SK-N-SH (cell line): ENCODE measurements around the gene SULT1E1. TPM values are rescaled to one million over a fixed set of nuclear protein-coding genes. Genes with fewer than 3 reads are reported as not detected.

Source experiments
- CTCF ChIA-PET: fragments of 300-600, 350-600 bp; formaldehyde crosslinking; extraction: SDS; loops from one replicate; lab custom pipeline; 2021; lab: Yijun Ruan, JAX
- POLR2A ChIA-PET: fragments of 350-600 bp; sonication (Branson Sonifier 250); formaldehyde crosslinking; extraction: SDS; loops from one replicate; lab custom pipeline; 2020; ENCODE audit warnings: antibody characterized with exemption, inconsistent platforms; lab: Yijun Ruan, JAX
- DNase-seq: peaks from one replicate; pipeline ENCODE4 v3.0.0; 2012
- H2AFZ ChIP-seq: fragments of 200-600 bp; sonication (generic); 2 replicates; pipeline ENCODE4 v1.8.1; 2016; ENCODE audit warnings: antibody characterized with exemption, mild to moderate bottlenecking, low read depth
- H3F3A ChIP-seq: fragments of 200-600 bp; sonication (generic); replicated peaks from 2 replicates; pipeline ENCODE3; 2016; ENCODE audit warnings: antibody characterized with exemption, mild to moderate bottlenecking; ENCODE audit not compliant: insufficient read depth
- H3K27ac ChIP-seq, 2 experiments: fragments of 200-500 bp in 1 of 2; fragments of 200-600 bp in 1 of 2; sonication (Bioruptor generic) in 1 of 2; sonication (generic), shearing (Covaris generic) in 1 of 2; 2 replicates each; pipeline versions ENCODE4 v1.5.1 to v1.6.1; 2014 to 2016; ENCODE audit warnings: low read depth in 2 of 2, inconsistent platforms in 1 of 2, low read length in 1 of 2, mild to moderate bottlenecking in 1 of 2, mixed read lengths in 1 of 2
- H3K27me3 ChIP-seq: fragments of 200-600 bp; sonication (generic), shearing (Covaris generic); 2 replicates; pipeline ENCODE4 v1.6.1; 2016; ENCODE audit warnings: mixed run types; ENCODE audit not compliant: insufficient read depth
- H3K36me3 ChIP-seq, 2 experiments: fragments of 200-500 bp in 1 of 2; fragments of 200-600 bp in 1 of 2; sonication (Bioruptor generic) in 1 of 2; sonication (generic) in 1 of 2; replicated peaks in 1 of 2; 2 replicates each; pipeline versions ENCODE3 to v1.5.1; 2014 to 2016; ENCODE audit warnings: low read length in 1 of 2, mild to moderate bottlenecking in 1 of 2; ENCODE audit not compliant: insufficient read depth in 2 of 2, control insufficient read depth in 1 of 2
- H3K4me1 ChIP-seq, 2 experiments: fragments of 200-500 bp in 1 of 2; fragments of 200-600 bp in 1 of 2; sonication (Bioruptor generic) in 1 of 2; sonication (generic), shearing (Covaris generic) in 1 of 2; 2 replicates each; pipeline versions ENCODE4 v1.5.1 to v1.6.1; 2014 to 2016; ENCODE audit warnings: low read depth in 1 of 2, low read length in 1 of 2, mixed run types in 1 of 2; ENCODE audit not compliant: insufficient read depth in 2 of 2, control insufficient read depth in 1 of 2
- H3K4me2 ChIP-seq: fragments of 200-600 bp; sonication (generic), shearing (Covaris generic); 2 replicates; pipeline ENCODE4 v1.6.1; 2017; ENCODE audit warnings: mixed run types
- H3K4me3 ChIP-seq, 2 experiments: fragments of 200-500 bp in 1 of 2; fragments of 200-600 bp in 1 of 2; sonication (Bioruptor generic) in 1 of 2; sonication (generic), shearing (Covaris generic) in 1 of 2; 2 replicates each; pipeline versions ENCODE4 v1.5.1 to v1.8.1; 2014 to 2016; ENCODE audit warnings: low read depth in 2 of 2, inconsistent platforms in 1 of 2, low read length in 1 of 2, mild to moderate bottlenecking in 1 of 2, mixed read lengths in 1 of 2, moderate library complexity in 1 of 2
- H3K79me2 ChIP-seq: fragments of 200-600 bp; sonication (generic); 2 replicates; pipeline ENCODE4 v1.8.1; 2017; ENCODE audit warnings: mild to moderate bottlenecking; ENCODE audit not compliant: insufficient read depth
- H3K9ac ChIP-seq: fragments of 200-600 bp; sonication (generic); 2 replicates; pipeline ENCODE4 v1.6.1; 2017; ENCODE audit warnings: mixed run types
- H3K9me2 ChIP-seq: fragments of 200-600 bp; sonication (generic); 2 replicates; pipeline ENCODE4 v1.6.1; 2017; ENCODE audit warnings: mixed run types
- H3K9me3 ChIP-seq: fragments of 200-600 bp; sonication (generic); 2 replicates; pipeline ENCODE4 v1.6.1; 2017; ENCODE audit warnings: mixed run types, mild to moderate bottlenecking, moderate library complexity
- H4K20me1 ChIP-seq: fragments of 200-600 bp; sonication (generic); 2 replicates; pipeline ENCODE4 v1.6.1; 2017; ENCODE audit warnings: mild to moderate bottlenecking, mixed run types; ENCODE audit not compliant: insufficient read depth
- CTCF ChIP-seq: fragments of 200-600 bp; sonication (generic); IDR thresholded peaks from 2 replicates; pipeline ENCODE4 v1.6.1; 2017; ENCODE audit warnings: antibody characterized with exemption, mild to moderate bottlenecking, moderate library complexity
- EP300 ChIP-seq, 2 experiments: IDR thresholded peaks; 2 replicates each; pipeline versions ENCODE4 v1.4.0 to v1.6.1; 2012; ENCODE audit warnings: borderline replicate concordance in 1 of 2, low read depth in 1 of 2, low read length in 1 of 2
- IRF3 ChIP-seq: fragments of 150-350 bp; IDR thresholded peaks from 2 replicates; pipeline ENCODE4 v1.6.1; 2016; ENCODE audit warnings: mild to moderate bottlenecking, low read depth, low read length
- JUND ChIP-seq: IDR thresholded peaks from 2 replicates; pipeline ENCODE4 v1.4.0; 2012
- NRF1 ChIP-seq: IDR thresholded peaks from 2 replicates; pipeline ENCODE4 v1.6.1; 2012; ENCODE audit warnings: low read depth, mild to moderate bottlenecking, low read length
- POLR2AphosphoS5 ChIP-seq: IDR thresholded peaks from 2 replicates; pipeline ENCODE4 v1.6.1; 2012; ENCODE audit warnings: low read depth, low read length
- RXRA ChIP-seq: IDR thresholded peaks from 2 replicates; pipeline ENCODE4 v1.4.0; 2012; ENCODE audit warnings: low read depth, mild to moderate bottlenecking, borderline replicate concordance
- TAF1 ChIP-seq: IDR thresholded peaks from 2 replicates; pipeline ENCODE4 v1.6.1; 2012; ENCODE audit warnings: low read depth, mild to moderate bottlenecking, low read length, moderate library complexity, borderline replicate concordance
- TCF12 ChIP-seq: IDR thresholded peaks from 2 replicates; pipeline ENCODE4 v1.4.0; 2012
- YY1 ChIP-seq: IDR thresholded peaks from 2 replicates; pipeline ENCODE4 v1.4.0; 2012; ENCODE audit warnings: low read depth, mild to moderate bottlenecking
- WGBS: methylation state at CpG from one replicate; pipeline ENCODE4 v1.1.6; 2017; ENCODE audit warnings: low lambda C conversion rate; 5-methylcytosine and 5-hydroxymethylcytosine counted together
- polyA plus RNA-seq, 3 experiments: library from polyadenylated mRNA; depleted of rRNA; stranded (reverse); fragments of >200 nt; gene quantifications; 2 replicates each; pipeline ENCODE4 v1.2.3, GENCODE V29; 2012

SULT1E1 gene
- polyA plus RNA-seq, 1 of the 3 experiments (the other 2 are of a cell fraction) = 13.7 TPM

GRCh38 chr4:69874507-69874906 is 14.6 kb upstream of the SULT1E1 start:
- no peak overlapping the region for H3K9ac ChIP-seq
- H3F3A ChIP-seq = no peaks in the 10 kb centered on the region
- ChIA-PET CTCF (no interaction called here), POLR2A (no interaction called here)
- H3K27me3 ChIP-seq = no peaks in the 10 kb centered on the region
- no peaks in the 10 kb centered on the region for H3K79me2 ChIP-seq
- no peaks in the 10 kb centered on the region for H3K9me3 ChIP-seq
- H3K36me3 ChIP-seq = no peaks in the 10 kb centered on the region
- no peaks in the 10 kb centered on the region for H4K20me1 ChIP-seq
- no peak overlapping the region for H3K4me3 ChIP-seq
- no peak overlapping the region for H2AFZ ChIP-seq
- DNase-seq = no peak
- H3K4me2 ChIP-seq = no peak overlapping the region
- H3K4me1 ChIP-seq = no peaks in the 10 kb centered on the region
- no peak overlapping the region for H3K27ac ChIP-seq
- no peaks in the 10 kb centered on the region for H3K9me2 ChIP-seq
- TF ChIP-seq NRF1 = no peak
- TF ChIP-seq YY1 = no peak
- TF ChIP-seq TAF1 = no peak
- TF ChIP-seq TCF12 = no peak
- no peak for TF ChIP-seq EP300 (IDR thresholded peaks at IDR 0.05; ENCODE audit: borderline replicate concordance in 1 of 2, low read depth in 1 of 2, low read length in 1 of 2)
- TF ChIP-seq JUND = no peak
- no peak for TF ChIP-seq RXRA
- TF ChIP-seq IRF3 = no peak
- no peak for TF ChIP-seq POLR2AphosphoS5

GRCh38 chr4:69861756-69862155 is 1.8 kb upstream of the SULT1E1 start:
- Histone ChIP-seq H3K4me1 (no peaks in the 10 kb centered on the region), H3K9me3 (no peaks in the 10 kb centered on the region), H3K4me2 (no peak overlapping the region), H3F3A (no peaks in the 10 kb centered on the region), H4K20me1 (no peaks in the 10 kb centered on the region), H3K79me2 (no peaks in the 10 kb centered on the region), H2AFZ (no peak overlapping the region), H3K27ac (no peak overlapping the region), H3K9me2 (no peaks in the 10 kb centered on the region), H3K36me3 (no peaks in the 10 kb centered on the region), H3K27me3 (no peaks in the 10 kb centered on the region), H3K4me3 (no peak overlapping the region), H3K9ac (no peak overlapping the region)
- TF ChIP-seq CTCF = no peak
- ChIA-PET CTCF (no interaction called here), POLR2A (no interaction called here)
- WGBS = 14% methylated on average over 1 of the region's 1 CpG
- DNase-seq = no peak
